Loucy (cell line): ENCODE data around the gene AFF4.
"Not testable (repeated sequence)": the region's sequence is repeated elsewhere in the genome, so short reads cannot be mapped to it uniquely, and the experiment has no call there.

Experiments
- H2AFZ ChIP-seq: fragments of 200-600 bp; sonication (generic); 2 replicates; pipeline ENCODE4 v1.6.0; 2016; ENCODE audit warnings: antibody characterized with exemption, mild to moderate bottlenecking, low read length, moderate library complexity
- H3F3A ChIP-seq: fragments of 200-600 bp; 2 replicates; pipeline ENCODE4 v1.6.0; 2016; ENCODE audit warnings: antibody characterized with exemption, low read depth, mild to moderate bottlenecking
- H3K27me3 ChIP-seq: fragments of 200-600 bp; sonication (generic); 2 replicates; pipeline ENCODE4 v1.6.1; 2014; ENCODE audit warnings: low read length, mild to moderate bottlenecking; ENCODE audit not compliant: insufficient read depth, poor library complexity, severe bottlenecking
- H3K36me3 ChIP-seq: fragments of 200-600 bp; sonication (generic); 2 replicates; pipeline ENCODE4 v1.6.1; 2016; ENCODE audit warnings: low read length; ENCODE audit not compliant: insufficient read depth
- H3K4me1 ChIP-seq: fragments of 200-600 bp; sonication (generic); 2 replicates; pipeline ENCODE4 v1.5.1; 2014; ENCODE audit warnings: low read length, mild to moderate bottlenecking; ENCODE audit not compliant: insufficient read depth, poor library complexity, severe bottlenecking
- H3K4me2 ChIP-seq: fragments of 200-600 bp; sonication (generic); 2 replicates; pipeline ENCODE4 v1.6.0; 2014; ENCODE audit warnings: antibody characterized with exemption, low read length, low read depth, mild to moderate bottlenecking; ENCODE audit not compliant: poor library complexity, severe bottlenecking
- H3K4me3 ChIP-seq: fragments of 200-600 bp; sonication (generic); 2 replicates; pipeline ENCODE4 v1.5.1; 2014; ENCODE audit warnings: low read length, mild to moderate bottlenecking, mixed read lengths; ENCODE audit not compliant: poor library complexity, severe bottlenecking
- H3K79me2 ChIP-seq: fragments of 200-600 bp; sonication (generic); 2 replicates; pipeline ENCODE4 v1.6.1; 2014; ENCODE audit warnings: low read length; ENCODE audit not compliant: insufficient read depth
- H3K9ac ChIP-seq: fragments of 200-600 bp; sonication (generic); 2 replicates; pipeline ENCODE4 v1.6.0; 2014; ENCODE audit warnings: mild to moderate bottlenecking, low read depth, low read length, moderate library complexity; ENCODE audit not compliant: poor library complexity, severe bottlenecking
- H3K9me2 ChIP-seq: fragments of 200-600 bp; sonication (generic); replicated peaks from 2 replicates; pipeline ENCODE4 v1.6.1; 2016; ENCODE audit warnings: low read depth, low read length, mixed read lengths
- H3K9me3 ChIP-seq: fragments of 200-600 bp; sonication (generic); 2 replicates; pipeline ENCODE4 v1.6.1; 2014; ENCODE audit warnings: mild to moderate bottlenecking, antibody characterized with exemption, low read length, low read depth; ENCODE audit not compliant: insufficient read depth
- H4K20me1 ChIP-seq: fragments of 200-600 bp; sonication (generic); 2 replicates; pipeline ENCODE4 v1.6.0; 2014; ENCODE audit warnings: antibody characterized with exemption, low read length, mild to moderate bottlenecking; ENCODE audit not compliant: insufficient read depth, poor library complexity, severe bottlenecking
- EZH2phosphoT487 ChIP-seq: fragments of 200-600 bp; IDR thresholded peaks from 2 replicates; pipeline ENCODE4 v1.6.1; 2018; ENCODE audit warnings: antibody characterized with exemption, mild to moderate bottlenecking, moderate library complexity, borderline replicate concordance
- TF ChIP-seq, protein P1 (sequence below): fragments of 200-600 bp; sonication (generic); conservative IDR thresholded peaks from 2 replicates; pipeline ENCODE4 v1.5.1; 2014; ENCODE audit warnings: mild to moderate bottlenecking, antibody characterized with exemption, low read length

AFF4 gene

DNA sequence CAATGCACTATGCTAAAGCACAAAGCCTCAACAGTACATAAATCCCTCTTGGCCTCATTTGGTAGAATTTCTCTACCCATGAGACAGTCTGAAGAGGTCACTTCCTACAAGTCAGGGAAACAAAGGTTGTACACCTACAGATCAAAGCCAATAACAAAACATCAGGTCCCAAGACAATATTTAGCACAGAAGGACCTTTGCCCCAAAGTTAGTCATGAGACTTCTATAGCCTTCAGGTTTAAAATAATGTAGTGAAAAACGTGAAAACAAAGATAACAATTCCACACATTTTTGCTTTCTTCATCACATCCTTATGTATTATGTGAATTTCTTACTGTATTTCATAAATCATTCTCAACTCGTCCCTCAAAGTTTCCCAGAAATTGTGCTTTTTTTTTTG lies 15.8 kb downstream of the AFF4 start:
- Histone ChIP-seq H3K27me3 (no peaks in the 10 kb centered on the region), H3F3A (no peaks in the 10 kb centered on the region), H3K36me3 (no peaks in the 10 kb centered on the region), H2AFZ (no peak overlapping the region), H3K9me2 (no peaks in the 10 kb centered on the region), H3K9me3 (no peaks in the 10 kb centered on the region), H3K4me3 (no peak overlapping the region), H3K4me2 (no peak overlapping the region), H3K9ac (no peak overlapping the region), H3K4me1 (no peaks in the 10 kb centered on the region), H3K79me2 (peaks cover 40% of the 10 kb centered on the region; the same call in 1 of the 2 replicates), H4K20me1 (peaks cover 3% of the 10 kb centered on the region)
- TF ChIP-seq, protein P1, sequence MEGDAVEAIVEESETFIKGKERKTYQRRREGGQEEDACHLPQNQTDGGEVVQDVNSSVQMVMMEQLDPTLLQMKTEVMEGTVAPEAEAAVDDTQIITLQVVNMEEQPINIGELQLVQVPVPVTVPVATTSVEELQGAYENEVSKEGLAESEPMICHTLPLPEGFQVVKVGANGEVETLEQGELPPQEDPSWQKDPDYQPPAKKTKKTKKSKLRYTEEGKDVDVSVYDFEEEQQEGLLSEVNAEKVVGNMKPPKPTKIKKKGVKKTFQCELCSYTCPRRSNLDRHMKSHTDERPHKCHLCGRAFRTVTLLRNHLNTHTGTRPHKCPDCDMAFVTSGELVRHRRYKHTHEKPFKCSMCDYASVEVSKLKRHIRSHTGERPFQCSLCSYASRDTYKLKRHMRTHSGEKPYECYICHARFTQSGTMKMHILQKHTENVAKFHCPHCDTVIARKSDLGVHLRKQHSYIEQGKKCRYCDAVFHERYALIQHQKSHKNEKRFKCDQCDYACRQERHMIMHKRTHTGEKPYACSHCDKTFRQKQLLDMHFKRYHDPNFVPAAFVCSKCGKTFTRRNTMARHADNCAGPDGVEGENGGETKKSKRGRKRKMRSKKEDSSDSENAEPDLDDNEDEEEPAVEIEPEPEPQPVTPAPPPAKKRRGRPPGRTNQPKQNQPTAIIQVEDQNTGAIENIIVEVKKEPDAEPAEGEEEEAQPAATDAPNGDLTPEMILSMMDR, result no peak
- TF ChIP-seq EZH2phosphoT487, result no peak

DNA sequence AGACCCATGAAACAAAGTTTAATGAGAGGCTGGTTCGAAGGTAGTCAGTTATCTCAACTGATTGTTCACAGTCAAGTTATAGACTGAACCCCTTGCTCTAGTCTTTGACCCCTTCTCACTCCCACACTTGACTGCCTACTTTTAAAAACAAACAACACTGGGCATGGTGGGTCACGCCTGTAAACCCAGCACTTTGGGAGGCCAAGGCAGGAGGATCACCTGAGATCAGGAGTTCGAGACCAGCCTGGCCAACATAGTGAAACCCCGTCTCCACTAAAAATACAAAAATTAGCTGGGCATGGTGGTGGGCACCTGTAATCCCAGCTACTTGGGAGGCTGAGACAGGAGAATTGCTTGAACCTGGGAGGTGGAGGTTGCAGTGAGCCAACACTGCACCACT lies 18.1 kb downstream of the AFF4 start:
- not testable (repeated sequence) for H3K9me2 ChIP-seq, H3K27me3 ChIP-seq
- peaks cover 27% of the 10 kb centered on the region; the same call in 1 of the 2 replicates for H3K79me2 ChIP-seq

DNA sequence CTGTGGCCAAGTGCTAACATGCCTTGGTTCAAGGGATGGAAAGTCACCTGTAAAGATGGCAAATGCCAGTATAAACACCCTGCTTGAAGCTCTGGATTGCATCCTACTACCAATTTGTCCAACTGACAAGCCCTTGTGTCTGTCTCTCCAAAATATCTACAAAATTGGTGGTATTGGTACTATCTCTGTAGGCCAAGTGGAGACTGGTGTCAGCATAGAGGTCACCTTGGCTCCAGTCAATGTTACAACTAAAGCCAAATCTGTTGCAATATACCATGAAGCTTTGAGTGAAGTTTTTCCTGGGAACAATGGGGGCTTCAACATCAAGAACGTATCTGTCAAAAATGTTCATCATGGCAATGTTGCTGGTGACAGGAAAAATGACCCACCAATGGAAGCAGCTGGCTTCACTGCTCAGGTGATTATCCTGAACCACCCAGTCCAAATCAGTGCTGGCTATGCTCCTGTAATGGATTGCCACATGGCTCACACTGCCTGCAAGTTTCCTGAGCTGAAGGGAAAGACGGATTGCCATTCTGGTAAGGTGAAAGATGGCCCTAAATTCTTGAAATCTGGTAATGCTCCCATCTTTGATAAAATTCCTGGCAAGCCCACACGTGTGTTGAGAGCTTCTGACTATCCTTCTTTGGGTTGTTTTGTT lies 19.9 kb downstream of the AFF4 start:
- Histone ChIP-seq H3K27me3 (no peaks in the 10 kb centered on the region), H3K9ac (no peak overlapping the region), H3K4me3 (no peak overlapping the region), H3K9me2 (no peaks in the 10 kb centered on the region), H3K4me1 (no peaks in the 10 kb centered on the region), H2AFZ (no peak overlapping the region), H3F3A (no peaks in the 10 kb centered on the region), H4K20me1 (peaks cover 3% of the 10 kb centered on the region), H3K9me3 (no peaks in the 10 kb centered on the region), H3K36me3 (no peaks in the 10 kb centered on the region), H3K79me2 (peaks cover 19% of the 10 kb centered on the region; the same call in 1 of the 2 replicates), H3K4me2 (no peak overlapping the region)
- TF ChIP-seq, protein P1, result no peak
- TF ChIP-seq EZH2phosphoT487, result no peak

More for the DNA sequence above, 18.1 kb downstream of the AFF4 start:
- H3F3A ChIP-seq, H3K4me3 ChIP-seq, H3K9ac ChIP-seq, H3K4me2 ChIP-seq, H3K9me3 ChIP-seq, H4K20me1 ChIP-seq, H3K4me1 ChIP-seq, H3K36me3 ChIP-seq, H2AFZ ChIP-seq: not testable (repeated sequence)

DNA sequence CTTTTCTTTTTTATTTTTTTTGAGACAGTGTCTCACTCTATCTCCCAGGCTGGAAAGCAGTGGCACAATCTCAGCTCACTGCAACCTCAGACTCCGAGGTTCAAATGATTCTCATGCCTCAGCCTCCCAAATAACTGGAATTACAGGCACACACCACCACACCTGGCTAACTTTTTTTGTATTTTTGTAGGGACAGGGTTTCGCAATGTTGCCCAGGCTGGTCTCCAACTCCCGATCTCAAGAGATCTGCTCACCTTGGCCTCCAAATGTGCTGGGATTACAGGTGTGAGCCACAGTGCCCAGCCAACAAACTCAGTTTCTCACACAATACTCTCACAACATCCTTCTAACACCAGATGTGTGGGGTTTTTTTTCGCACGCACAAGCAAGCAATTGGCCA lies 22.1 kb downstream of the AFF4 start:
- no peaks in the 10 kb centered on the region for H3K9me3 ChIP-seq
- peaks cover 7% of the 10 kb centered on the region; the same call in 1 of the 2 replicates for H3K36me3 ChIP-seq
- no peaks in the 10 kb centered on the region for H3K9me2 ChIP-seq
- peaks cover 3% of the 10 kb centered on the region for H4K20me1 ChIP-seq
- no peak overlapping the region for H3K4me2 ChIP-seq
- H3F3A ChIP-seq, result no peaks in the 10 kb centered on the region
- TF ChIP-seq, protein P1, result no peak
- no peak for TF ChIP-seq EZH2phosphoT487
- H3K27me3 ChIP-seq, result no peaks in the 10 kb centered on the region
- no peak overlapping the region for H3K9ac ChIP-seq
- H3K79me2 ChIP-seq, result peaks cover 17% of the 10 kb centered on the region; the same call in 1 of the 2 replicates
- H2AFZ ChIP-seq, result no peak overlapping the region
- H3K4me3 ChIP-seq, result no peak overlapping the region
- no peaks in the 10 kb centered on the region for H3K4me1 ChIP-seq
